Measurements from ENCODE around the gene KHDC4. TPM values are rescaled to one million over a fixed set of nuclear protein-coding genes. Genes with fewer than 3 reads are reported as not detected.

KHDC4 gene
- polyA plus RNA-seq, 1 donor from 2014 or later = 97.1 TPM

- TF ChIP-seq TAF1 (IDR thresholded peaks at IDR 0.05; ENCODE audit: low read depth) (peak; percentile 14), EP300 (conservative IDR thresholded peaks at IDR 0.05; ENCODE audit: poor library complexity, severe bottlenecking) (no peak), RAD21 (conservative IDR thresholded peaks at IDR 0.05) (no peak), MXI1 (conservative IDR thresholded peaks at IDR 0.05; ENCODE audit: poor library complexity, severe bottlenecking) (no peak)
- no peaks in the 10 kb centered on the region for H3K9me3 ChIP-seq (ENCODE audit: low read length)
- H3K9ac ChIP-seq (ENCODE audit: low read length) = peak overlapping the region; percentile 72
- peak overlapping the region; percentile 70 for H2AFZ ChIP-seq (ENCODE audit: low read depth, low read length)
- peak overlapping the region; percentile 93 for H3K27ac ChIP-seq (ENCODE audit: low read length)
- H3K4me3 ChIP-seq (ENCODE audit: low read length) = peak overlapping the region; percentile 72
- no peaks in the 10 kb centered on the region for H3K9me2 ChIP-seq (ENCODE audit: insufficient read depth, low read length)
- no peaks in the 10 kb centered on the region for H4K20me1 ChIP-seq (ENCODE audit: insufficient read depth)
- peaks cover 41% of the 10 kb centered on the region for H3K79me2 ChIP-seq (replicated peaks; ENCODE audit: insufficient read depth, low read length)
- no peaks in the 10 kb centered on the region for H3K27me3 ChIP-seq (ENCODE audit: insufficient read depth, low read depth, low read length)
- no peaks in the 10 kb centered on the region for H3F3A ChIP-seq (ENCODE audit: insufficient read depth, low read length, poor library complexity, severe bottlenecking)
- H3K4me2 ChIP-seq (ENCODE audit: low read length) = peak overlapping the region; percentile 56
- no peaks in the 10 kb centered on the region for H3K36me3 ChIP-seq (ENCODE audit: insufficient read depth, low read length)
Measured at GRCh38 chr1:155934936-155935590, 850 bp upstream of the KHDC4 start.

- Histone ChIP-seq H3K79me2 (replicated peaks; ENCODE audit: insufficient read depth, low read length) (peaks cover 46% of the 10 kb centered on the region), H4K20me1 (ENCODE audit: insufficient read depth) (no peaks in the 10 kb centered on the region), H3K4me2 (ENCODE audit: low read length) (peak overlapping the region; percentile 96), H2AFZ (ENCODE audit: low read depth, low read length) (peak overlapping the region; percentile 18), H3K4me3 (ENCODE audit: low read length) (peak overlapping the region; percentile 72), H3K27ac (ENCODE audit: low read length) (peak overlapping the region; percentile 93), H3K36me3 (ENCODE audit: insufficient read depth, low read length) (peaks cover 5% of the 10 kb centered on the region), H3K9me3 (ENCODE audit: low read length) (no peaks in the 10 kb centered on the region), H3K9ac (ENCODE audit: low read length) (peak overlapping the region; percentile 94), H3K27me3 (ENCODE audit: insufficient read depth, low read depth, low read length) (no peaks in the 10 kb centered on the region), H3K9me2 (ENCODE audit: insufficient read depth, low read length) (no peaks in the 10 kb centered on the region), H3F3A (ENCODE audit: insufficient read depth, low read length, poor library complexity, severe bottlenecking) (no peaks in the 10 kb centered on the region)
- TF ChIP-seq MXI1 (conservative IDR thresholded peaks at IDR 0.05; ENCODE audit: poor library complexity, severe bottlenecking) = no peak
- no peak for TF ChIP-seq POLR2AphosphoS5 (IDR thresholded peaks at IDR 0.05)
- no peak for TF ChIP-seq RAD21 (conservative IDR thresholded peaks at IDR 0.05)
- TF ChIP-seq REST (IDR thresholded peaks at IDR 0.05; ENCODE audit: borderline replicate concordance) = no peak
- TF ChIP-seq EZH2 (IDR thresholded peaks at IDR 0.05; ENCODE audit: borderline replicate concordance, insufficient read depth, low read length, poor library complexity, severe bottlenecking) = no peak
- no peak for TF ChIP-seq CTCF (IDR thresholded peaks at IDR 0.05; ENCODE audit: poor library complexity, severe bottlenecking)
- TF ChIP-seq EP300 (conservative IDR thresholded peaks at IDR 0.05; ENCODE audit: poor library complexity, severe bottlenecking) = no peak
Measured at GRCh38 chr1:155933591-155934096, 569 bp downstream of the KHDC4 start.

Measured in neural cell (in vitro differentiated cells).